Breast epithelium (tissue), 3 donors: ENCODE measurements around the gene NLK.

Source experiments
- CTCF ChIP-seq, 3 donors: fragments of 450-650 bp; IDR thresholded peaks; one replicate each; pipeline ENCODE4 v1.5.1; 2016 to 2017; ENCODE audit warnings: antibody characterized with exemption in 3 of 3, mild to moderate bottlenecking in 3 of 3, moderate library complexity in 3 of 3
- POLR2A ChIP-seq: fragments of 450-650 bp; IDR thresholded peaks from one replicate; pipeline ENCODE4 v1.6.1; 2016; ENCODE audit warnings: antibody characterized with exemption, mild to moderate bottlenecking, moderate library complexity

GRCh38 chr17:28113269-28113668 is 70.8 kb downstream of the NLK start:
- TF ChIP-seq CTCF (IDR thresholded peaks at IDR 0.05) (no peak), POLR2A (no peak)
